Eye (tissue), 1 donor: Measurements from ENCODE around the gene STARD3.

ENCODE experiments used
- DNase-seq: peaks from one replicate; pipeline ENCODE4 v3.0.0-alpha.2; 2015

The STARD3 gene

GRCh38 chr17:39639043-39639442 is 2.1 kb downstream of the STARD3 start:
- no peak for DNase-seq

- no peak for DNase-seq
Measured at GRCh38 chr17:39639566-39640458, 2.9 kb downstream of the STARD3 start.

- no peak for DNase-seq
Measured at GRCh38 chr17:39640591-39641031, 3.7 kb downstream of the STARD3 start.

GRCh38 chr17:39641097-39641496 is 4.2 kb downstream of the STARD3 start:
- no peak for DNase-seq

- DNase-seq = no peak
Measured at GRCh38 chr17:39641883-39642282, 4.9 kb downstream of the STARD3 start.

- no peak for DNase-seq
Measured at GRCh38 chr17:39642291-39643074, 5.5 kb downstream of the STARD3 start.

GRCh38 chr17:39643271-39643670 is 6.3 kb downstream of the STARD3 start:
- no peak for DNase-seq

- no peak for DNase-seq
Measured at GRCh38 chr17:39647256-39647655, 10.3 kb downstream of the STARD3 start.

- DNase-seq = no peak
Measured at GRCh38 chr17:39648616-39649366, 11.8 kb downstream of the STARD3 start.

- no peak for DNase-seq
Measured at GRCh38 chr17:39650121-39650579, 13.2 kb downstream of the STARD3 start.

GRCh38 chr17:39651923-39652586 is 15.1 kb downstream of the STARD3 start:
- no peak for DNase-seq

- DNase-seq = peak; percentile 81
Measured at GRCh38 chr17:39652587-39653315, 15.8 kb downstream of the STARD3 start.

GRCh38 chr17:39653316-39653661 is 16.3 kb downstream of the STARD3 start:
- no peak for DNase-seq

GRCh38 chr17:39653662-39654331 is 16.9 kb downstream of the STARD3 start:
- peak; percentile 86 for DNase-seq

GRCh38 chr17:39655105-39655504 is 18.2 kb downstream of the STARD3 start:
- no peak for DNase-seq

- DNase-seq = no peak
Measured at GRCh38 chr17:39658346-39658745, 21.4 kb downstream of the STARD3 start.

- no peak for DNase-seq
Measured at GRCh38 chr17:39658760-39659159, 21.8 kb downstream of the STARD3 start.

GRCh38 chr17:39659279-39660010 is 22.5 kb downstream of the STARD3 start:
- DNase-seq = no peak

GRCh38 chr17:39660011-39660360 is 23.0 kb downstream of the STARD3 start:
- no peak for DNase-seq
